Esophagus squamous epithelium (tissue), 5 donors: ENCODE results near the gene GYS1. TPM values are rescaled to one million over a fixed set of nuclear protein-coding genes. Genes with fewer than 3 reads are reported as not detected.
A peak's percentile ranks its signal among the peaks of the same experiment; 100 is the strongest.
"Not testable (repeated sequence)": the region's sequence is repeated elsewhere in the genome, so short reads cannot be mapped to it uniquely, and the experiment has no call there.

Source experiments
- DNase-seq: peaks from one replicate; lab custom pipeline; 2025; lab: John Stamatoyannopoulos, UW
- H3K27ac ChIP-seq, 4 donors: fragments of 200-600 bp; sonication (generic); one replicate each; pipeline ENCODE4 v1.5.1; 2016 to 2019; ENCODE audit warnings: mild to moderate bottlenecking in 1 of 4
- H3K27me3 ChIP-seq, 4 donors: fragments of 200-600 bp; sonication (generic); 1 replicate in 3 of 4; 2 replicates in 1 of 4; pipeline versions ENCODE4 v1.5.1 to v1.6.0; 2017 to 2021; ENCODE audit warnings: antibody characterized with exemption in 1 of 4
- H3K36me3 ChIP-seq, 3 donors: fragments of 200-600 bp; sonication (generic); one replicate each; pipeline ENCODE4 v1.5.1; 2016 to 2019
- H3K4me1 ChIP-seq, 3 donors: fragments of 200-600 bp; sonication (generic); one replicate each; pipeline ENCODE4 v1.5.1; 2017 to 2019
- H3K4me3 ChIP-seq, 4 donors: fragments of 200-600 bp; sonication (generic); 1 replicate in 3 of 4; 2 replicates in 1 of 4; pipeline ENCODE4 v1.5.1; 2016 to 2019; ENCODE audit warnings: mild to moderate bottlenecking in 2 of 4, moderate library complexity in 1 of 4
- H3K9me3 ChIP-seq, 3 donors: fragments of 200-600 bp; sonication (generic); one replicate each; pipeline ENCODE4 v1.5.1; 2016 to 2019
- POLR2A ChIP-seq, 4 donors: fragments of 450-650 bp; IDR thresholded peaks; one replicate each; pipeline ENCODE4 v1.6.1; 2017; ENCODE audit warnings: antibody characterized with exemption in 4 of 4, mild to moderate bottlenecking in 4 of 4, moderate library complexity in 3 of 4
- WGBS, 2 donors: methylation state at CpG; one replicate each; pipeline ENCODE4 v1.1.5; 2018; 5-methylcytosine and 5-hydroxymethylcytosine counted together
- intact Hi-C: fragments of 100-400 bp; cut with DNase I; formaldehyde crosslinking; loops from one replicate; pipeline ENCODE4 v1.15.0; 2022
- total RNA-seq, 4 donors: library from RNA; depleted of rRNA; stranded (reverse); fragments of >200 nt; gene quantifications; one replicate each; pipeline ENCODE4 v1.1.0, GENCODE V29; 2016
- TF ChIP-seq, protein P1 (sequence below), 6 experiments: fragments of 450-650 bp in 4 of 6; fragments of 200-600 bp in 2 of 6; sonication (generic) in 2 of 6; IDR thresholded peaks; one replicate each; pipeline ENCODE4 v1.5.1; 2016 to 2019; ENCODE audit warnings: antibody characterized with exemption in 6 of 6, mild to moderate bottlenecking in 4 of 6, moderate library complexity in 4 of 6
- donor health status: DM: yes; HTN: yes; CAD: no.

Gene GYS1
- 10 to 100 TPM; 30.6 to 47.6 (median 39.5) TPM for total RNA-seq

DNA sequence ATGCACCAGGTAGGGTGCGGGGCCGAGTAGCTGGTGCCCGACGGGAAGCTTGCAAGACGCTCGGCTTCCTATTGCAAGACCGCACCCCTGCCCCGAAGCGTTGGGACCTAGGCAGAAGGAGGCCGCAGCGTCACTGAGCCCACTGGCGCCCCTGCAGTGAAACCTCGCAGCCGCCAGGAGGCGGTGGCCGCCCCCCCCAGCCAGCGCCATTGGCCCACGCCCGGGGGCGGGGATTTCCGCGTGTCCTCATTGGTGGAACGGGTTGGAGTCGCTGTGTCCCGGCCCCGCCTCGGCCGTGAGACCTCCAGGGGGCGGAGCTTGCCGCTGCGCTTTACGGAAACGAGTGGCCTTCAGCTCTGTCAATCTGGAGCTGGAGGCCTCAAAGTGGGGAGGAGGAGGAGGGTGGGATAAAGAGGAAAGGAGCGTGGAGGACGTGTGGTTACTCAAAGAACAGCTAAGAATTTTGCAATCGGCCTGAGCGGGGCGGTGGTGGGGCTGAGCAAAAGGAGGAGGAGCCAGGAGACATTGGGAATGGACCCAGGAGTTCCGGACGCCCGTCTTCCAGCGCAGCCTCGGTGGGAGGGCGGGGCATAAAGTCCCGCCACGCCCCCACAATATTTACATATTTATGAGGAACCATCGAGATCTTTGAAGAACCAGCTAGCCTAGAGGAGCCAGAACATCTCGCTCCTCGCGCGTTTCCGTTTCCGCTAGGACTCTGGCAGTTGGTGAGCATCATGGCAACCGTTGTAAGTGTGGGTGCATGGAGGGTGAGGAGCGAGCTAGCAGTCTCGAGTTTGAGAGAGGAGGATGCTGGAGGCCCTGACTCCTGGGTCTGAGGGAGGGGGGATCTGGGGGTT lies at the start of gene GYS1, which contains the start of gene RUVBL2:
Gene GYS1, minus strand, starts transcription at position 135 of the 860 bp plus-strand sequence. CDS start 197 bp downstream, outside the sequence.
Gene RUVBL2, plus strand, starts transcription at position 713 of the 860 bp plus-strand sequence. Its CDS starts 25 bp downstream, at position 738.
- WGBS, 2 donors: 0% methylated on average over 6 to 33 of the region's 56 CpGs
- peaks cover 31 to 51% (median 32%) of the 10 kb centered on the region in 3 donors for H3K4me1 ChIP-seq
- peak within 1 kb of the TSS; percentile 90 to 97 (median 97) for H3K27ac ChIP-seq
- H3K27me3 ChIP-seq: no peaks in the 10 kb centered on the region
- peak within 1 kb of the TSS; percentile 53 to 83 (median 78) for H3K4me3 ChIP-seq
- DNase-seq: peak; percentile 97
- intact Hi-C loops: no loop called here
- peaks cover 6 to 30% (median 8%) of the 10 kb centered on the region in 3 donors for H3K36me3 ChIP-seq
- no peaks in the 10 kb centered on the region for H3K9me3 ChIP-seq
- TF ChIP-seq, protein P1, sequence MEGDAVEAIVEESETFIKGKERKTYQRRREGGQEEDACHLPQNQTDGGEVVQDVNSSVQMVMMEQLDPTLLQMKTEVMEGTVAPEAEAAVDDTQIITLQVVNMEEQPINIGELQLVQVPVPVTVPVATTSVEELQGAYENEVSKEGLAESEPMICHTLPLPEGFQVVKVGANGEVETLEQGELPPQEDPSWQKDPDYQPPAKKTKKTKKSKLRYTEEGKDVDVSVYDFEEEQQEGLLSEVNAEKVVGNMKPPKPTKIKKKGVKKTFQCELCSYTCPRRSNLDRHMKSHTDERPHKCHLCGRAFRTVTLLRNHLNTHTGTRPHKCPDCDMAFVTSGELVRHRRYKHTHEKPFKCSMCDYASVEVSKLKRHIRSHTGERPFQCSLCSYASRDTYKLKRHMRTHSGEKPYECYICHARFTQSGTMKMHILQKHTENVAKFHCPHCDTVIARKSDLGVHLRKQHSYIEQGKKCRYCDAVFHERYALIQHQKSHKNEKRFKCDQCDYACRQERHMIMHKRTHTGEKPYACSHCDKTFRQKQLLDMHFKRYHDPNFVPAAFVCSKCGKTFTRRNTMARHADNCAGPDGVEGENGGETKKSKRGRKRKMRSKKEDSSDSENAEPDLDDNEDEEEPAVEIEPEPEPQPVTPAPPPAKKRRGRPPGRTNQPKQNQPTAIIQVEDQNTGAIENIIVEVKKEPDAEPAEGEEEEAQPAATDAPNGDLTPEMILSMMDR (IDR thresholded peaks at IDR 0.05): peak; percentile 96 to 100 (median 99)
- TF ChIP-seq POLR2A (IDR thresholded peaks at IDR 0.05): peak in 3 of 4 donors; percentile 38 to 95 (median 93)

DNA sequence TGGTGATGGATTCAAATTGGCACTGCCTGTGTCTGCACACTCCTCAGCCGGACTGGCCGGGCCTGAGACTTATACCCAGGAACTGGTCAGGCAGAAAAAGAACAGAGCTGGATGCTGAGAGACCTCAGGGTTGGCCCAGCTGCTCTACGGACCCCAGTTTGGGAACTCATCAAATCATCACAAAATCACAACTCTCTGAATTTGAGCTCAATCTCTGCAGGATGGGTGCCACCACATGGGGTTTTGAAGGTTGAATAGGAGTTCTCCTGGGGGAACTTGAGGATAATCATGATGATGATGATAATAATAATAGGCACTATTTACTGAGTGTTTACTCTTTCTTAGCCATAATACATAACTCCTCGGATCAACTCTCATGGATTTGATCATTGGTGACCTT lies 49.6 kb upstream of the GYS1 start:
- H3K27ac ChIP-seq, H3K4me3 ChIP-seq, H3K4me1 ChIP-seq, H3K9me3 ChIP-seq, H3K27me3 ChIP-seq, intact Hi-C loops, H3K36me3 ChIP-seq, DNase-seq: not testable (repeated sequence)
- WGBS, 2 donors: 89% methylated on average over 1 of the region's 4 CpGs

DNA sequence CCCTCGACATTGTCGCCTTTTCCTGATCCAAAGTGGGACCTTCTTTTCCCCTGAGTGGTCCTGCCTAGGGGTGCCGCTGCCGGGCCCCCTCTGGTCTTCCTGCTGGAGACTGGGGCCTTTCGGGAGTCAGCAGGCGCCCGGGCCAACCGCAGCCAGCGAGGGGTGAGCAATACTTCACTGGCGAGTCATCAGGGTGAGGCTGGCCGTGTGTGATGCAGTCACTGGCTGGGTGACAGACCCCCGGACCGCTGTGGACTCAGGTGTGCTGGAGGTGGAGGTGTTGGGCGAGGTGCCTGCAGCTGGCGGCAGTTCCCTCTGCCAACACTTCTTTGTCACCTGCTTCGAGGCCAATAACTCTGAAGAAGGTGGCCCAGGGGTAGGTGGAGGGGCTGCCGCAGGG lies 49.1 kb upstream of the GYS1 start:
- Histone ChIP-seq H3K27me3 (peaks cover 0 to 6% (median 0%) of the 10 kb centered on the region in 4 donors), H3K36me3 (no peaks in the 10 kb centered on the region), H3K9me3 (no peaks in the 10 kb centered on the region), H3K4me3 (no peak overlapping the region), H3K4me1 (no peaks in the 10 kb centered on the region), H3K27ac (no peak overlapping the region)
- 43 to 59% methylated on average over 2 of the region's 17 CpGs for WGBS, 2 donors
- intact Hi-C loops: no loop called here
- TF ChIP-seq, protein P1 (IDR thresholded peaks at IDR 0.05): no peak
- no peak for TF ChIP-seq POLR2A (IDR thresholded peaks at IDR 0.05)
- DNase-seq: no peak

DNA sequence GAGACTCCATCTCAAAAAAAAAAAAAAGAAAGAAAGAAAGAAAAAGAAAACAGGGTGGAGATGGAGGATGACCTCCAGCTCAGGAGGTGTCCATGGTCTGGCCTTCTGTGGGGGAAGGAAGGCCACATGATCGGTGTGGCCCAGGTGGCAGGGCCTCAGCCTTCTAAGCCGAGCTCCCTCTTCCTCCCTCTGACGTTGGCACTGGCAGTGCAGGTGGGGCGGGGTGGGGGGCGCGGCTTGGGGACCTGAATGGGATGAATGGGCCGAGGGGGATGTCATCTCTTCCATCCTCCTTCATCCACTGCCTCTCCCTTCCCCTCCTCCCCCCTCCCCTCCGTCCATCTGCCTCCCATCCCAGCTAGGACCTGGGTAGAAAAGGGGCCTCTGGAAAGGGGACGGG lies 46.6 kb upstream of the GYS1 start:
- DNase-seq, H3K27me3 ChIP-seq, H3K9me3 ChIP-seq, H3K36me3 ChIP-seq, H3K4me1 ChIP-seq, intact Hi-C loops, H3K4me3 ChIP-seq, H3K27ac ChIP-seq: not testable (repeated sequence)
- 36 to 49% methylated on average over 6 of the region's 9 CpGs for WGBS, 2 donors

DNA sequence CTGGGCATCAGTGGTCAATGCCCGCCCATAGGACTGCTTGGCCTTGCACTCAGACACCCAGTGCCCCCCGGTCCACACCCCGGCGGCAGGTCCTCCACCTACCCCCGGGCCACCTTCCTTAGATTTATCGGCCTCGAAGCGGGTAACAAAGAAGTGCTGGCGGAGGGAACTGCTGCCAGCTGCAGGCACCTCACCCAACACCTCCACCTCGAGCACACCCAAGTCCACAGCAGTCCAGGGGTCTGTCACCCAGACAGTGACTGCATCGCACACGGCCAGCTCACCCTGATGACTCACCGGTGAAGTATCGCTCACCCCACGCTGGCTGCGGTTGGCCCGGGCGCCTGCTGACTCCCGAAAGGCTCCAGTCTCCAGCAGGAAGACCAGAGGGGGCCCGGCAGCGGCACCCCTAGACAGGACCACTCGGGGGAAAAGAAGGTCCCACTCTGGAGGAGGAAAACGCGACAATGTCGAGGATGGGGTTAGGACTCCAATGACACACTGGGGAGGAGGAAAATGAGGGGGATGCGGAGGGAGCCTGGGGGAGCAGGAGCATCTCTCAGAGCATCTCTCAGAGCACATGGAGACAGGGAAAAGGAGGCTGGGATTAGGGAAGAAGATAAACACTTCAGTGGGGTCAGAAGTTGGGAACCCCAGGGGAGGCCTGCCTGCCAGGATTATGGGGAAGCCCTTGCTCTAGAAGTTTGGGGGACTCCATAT lies 45.6 kb upstream of the GYS1 start:
- H3K4me1 ChIP-seq, DNase-seq, H3K9me3 ChIP-seq, H3K27ac ChIP-seq, H3K27me3 ChIP-seq, intact Hi-C loops, H3K36me3 ChIP-seq, H3K4me3 ChIP-seq: not testable (repeated sequence)
- WGBS, 2 donors: 83 to 89% methylated on average over 8 to 13 of the region's 26 CpGs

DNA sequence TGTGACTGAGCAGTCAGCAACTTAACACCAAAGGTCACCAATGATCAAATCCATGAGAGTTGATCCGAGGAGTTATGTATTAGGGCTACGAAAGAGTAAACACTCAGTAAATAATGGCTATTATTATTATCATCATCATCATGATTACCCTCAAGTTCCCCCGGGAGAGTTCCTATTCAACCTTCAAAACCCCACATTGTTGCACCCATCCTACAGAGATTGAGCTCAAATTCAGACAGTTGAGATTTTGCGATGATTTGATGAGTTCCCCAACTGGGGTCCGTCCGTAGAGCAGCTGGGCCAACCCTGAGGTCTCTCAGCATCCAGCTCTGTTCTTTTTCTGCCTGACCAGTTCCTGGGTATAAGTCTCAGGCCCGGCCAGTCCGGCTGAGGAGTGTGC lies 45.0 kb upstream of the GYS1 start:
- DNase-seq, intact Hi-C loops, H3K27me3 ChIP-seq, H3K36me3 ChIP-seq, H3K9me3 ChIP-seq, H3K27ac ChIP-seq, H3K4me1 ChIP-seq, H3K4me3 ChIP-seq: not testable (repeated sequence)
- WGBS, 2 donors: 86 to 98% methylated on average over 1 to 6 of the region's 8 CpGs

DNA sequence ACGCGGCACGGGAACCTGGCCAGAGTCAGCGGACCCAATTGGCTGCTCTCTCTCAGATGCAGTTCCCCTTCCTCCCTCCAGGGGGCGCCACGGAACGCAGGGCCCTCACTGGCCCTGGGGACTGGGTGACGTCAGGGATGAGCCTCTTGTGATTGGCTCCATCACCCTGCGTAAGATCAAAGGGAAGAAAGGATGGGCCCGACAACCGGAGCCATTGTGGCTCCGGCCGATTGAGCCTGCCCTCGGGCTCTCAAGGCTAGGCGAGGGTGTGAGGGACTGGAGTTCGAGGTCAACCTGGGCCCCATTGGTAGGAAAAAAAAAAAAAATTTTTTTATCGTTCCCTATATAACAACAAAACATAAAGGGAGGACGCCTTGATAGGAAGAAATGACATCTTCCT lies 43.7 kb upstream of the GYS1 start, which contains the start of gene CGB1:
Gene CGB1, minus strand, starts transcription at position 81 of the 400 bp plus-strand sequence. CDS start 184 bp downstream, outside the sequence.
- H3K27ac ChIP-seq, H3K4me3 ChIP-seq, DNase-seq, H3K27me3 ChIP-seq, H3K9me3 ChIP-seq, H3K4me1 ChIP-seq, intact Hi-C loops, H3K36me3 ChIP-seq: not testable (repeated sequence)
- WGBS, 2 donors: 44 to 73% methylated on average over 11 to 18 of the region's 18 CpGs
- TF ChIP-seq, protein P1 (IDR thresholded peaks at IDR 0.05): peak in 5 of 6 experiments; percentile 26 to 56 (median 28)
